ENCODE measurements around the gene ROBO2.

Gene ROBO2

GRCh38 chr3:77588863-77589262 lies 549.0 kb downstream of the ROBO2 start:
- no peak for DNase-seq (ENCODE audit: low read depth)

DNA sequence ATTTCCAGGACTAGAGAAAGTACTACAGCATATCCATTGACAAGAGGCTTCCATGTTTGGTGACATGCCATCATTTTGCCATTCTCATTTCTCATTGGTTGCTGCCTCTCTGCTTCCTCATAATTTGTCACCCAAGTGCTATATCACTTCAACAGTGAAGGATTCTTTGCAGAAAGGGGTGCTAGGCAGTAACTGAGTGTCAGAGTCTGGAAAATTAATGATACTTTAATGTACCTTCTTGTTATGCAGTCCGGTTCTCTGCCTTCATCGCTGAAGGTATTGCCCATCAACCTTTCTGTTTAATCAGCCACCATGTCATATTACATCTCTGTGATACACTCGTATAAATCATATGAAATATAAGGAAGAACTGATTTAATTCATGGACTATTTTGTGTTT lies 550.3 kb downstream of the ROBO2 start:
- no peak for DNase-seq (ENCODE audit: low read depth)

DNA sequence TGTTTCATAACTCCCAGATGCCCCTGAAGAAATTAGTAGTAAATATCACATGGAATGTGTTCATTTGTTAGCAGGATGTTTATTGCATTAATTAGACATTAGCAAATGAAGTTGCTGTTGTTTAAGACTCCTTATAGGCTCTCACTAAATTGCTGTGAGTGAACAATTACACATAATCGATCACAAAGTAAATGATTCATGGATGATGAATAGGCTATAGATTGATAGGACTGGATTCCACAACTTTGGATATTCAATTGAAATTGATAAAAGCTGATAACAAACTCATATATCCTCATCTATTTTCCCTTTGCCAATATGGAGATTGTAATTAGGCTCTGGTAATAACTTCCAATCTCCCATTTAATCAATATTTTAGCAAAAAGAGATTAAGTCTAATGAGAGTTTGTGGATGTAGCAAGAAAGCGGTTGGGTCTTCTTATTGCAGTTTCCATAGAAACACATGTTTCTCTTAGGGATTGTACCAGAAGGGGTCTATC lies 555.5 kb downstream of the ROBO2 start:
- DNase-seq (ENCODE audit: low read depth) = no peak

GRCh38 chr3:77599948-77600347 lies 560.0 kb downstream of the ROBO2 start:
- no peak for DNase-seq (ENCODE audit: low read depth)

DNA sequence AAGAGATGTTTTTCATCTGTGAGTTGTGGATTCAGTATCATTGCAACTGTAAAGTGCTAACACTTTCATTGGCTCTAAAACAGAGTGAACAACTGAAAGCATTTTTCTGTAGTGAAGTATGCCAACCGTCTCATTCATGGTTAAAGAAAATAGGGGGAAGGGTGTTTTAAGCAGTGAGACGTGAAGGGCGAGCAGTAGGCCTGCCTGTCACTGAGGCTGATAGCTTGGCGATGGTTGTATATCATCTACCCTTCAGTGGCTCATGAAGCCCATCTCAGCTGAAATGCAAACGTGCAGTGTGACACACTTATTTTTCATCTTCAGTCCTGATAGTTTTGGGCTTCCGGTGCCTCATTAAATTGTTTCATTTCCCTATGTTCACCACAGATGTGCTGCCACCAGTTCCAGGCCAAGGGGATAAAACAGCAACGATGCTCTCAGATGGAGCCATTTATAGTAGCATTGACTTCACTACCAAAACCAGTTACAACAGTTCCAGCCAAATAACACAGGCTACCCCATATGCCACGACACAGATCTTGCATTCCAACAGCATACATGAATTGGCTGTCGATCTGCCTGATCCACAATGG lies 562.0 kb downstream of the ROBO2 start:
- DNase-seq (ENCODE audit: low read depth) = no peak

- DNase-seq (ENCODE audit: low read depth) = no peak
Measured at GRCh38 chr3:77602722-77603121, 562.8 kb downstream of the ROBO2 start.

GRCh38 chr3:77605308-77605707 lies 565.4 kb downstream of the ROBO2 start:
- no peak for DNase-seq (ENCODE audit: low read depth)

DNA sequence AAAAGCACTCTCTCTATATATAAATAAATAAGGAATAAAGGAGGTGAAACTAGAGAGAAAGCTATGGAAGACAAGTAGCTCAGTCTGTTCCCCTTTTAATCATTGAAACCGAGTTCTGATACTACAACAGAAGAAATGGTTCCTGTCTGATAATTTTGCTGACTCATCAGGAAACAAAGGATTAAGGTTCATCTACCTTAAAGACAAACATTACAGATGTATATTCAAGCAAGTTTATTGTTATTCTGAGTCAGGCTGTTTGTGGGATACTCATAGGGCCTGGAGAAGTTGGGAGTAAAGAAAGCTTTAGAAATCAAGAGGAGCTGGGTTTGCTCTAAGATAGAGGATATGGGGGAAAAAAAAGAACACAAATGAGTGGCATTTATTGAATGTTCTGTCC lies 566.0 kb downstream of the ROBO2 start:
- DNase-seq (ENCODE audit: low read depth) = no peak

DNA sequence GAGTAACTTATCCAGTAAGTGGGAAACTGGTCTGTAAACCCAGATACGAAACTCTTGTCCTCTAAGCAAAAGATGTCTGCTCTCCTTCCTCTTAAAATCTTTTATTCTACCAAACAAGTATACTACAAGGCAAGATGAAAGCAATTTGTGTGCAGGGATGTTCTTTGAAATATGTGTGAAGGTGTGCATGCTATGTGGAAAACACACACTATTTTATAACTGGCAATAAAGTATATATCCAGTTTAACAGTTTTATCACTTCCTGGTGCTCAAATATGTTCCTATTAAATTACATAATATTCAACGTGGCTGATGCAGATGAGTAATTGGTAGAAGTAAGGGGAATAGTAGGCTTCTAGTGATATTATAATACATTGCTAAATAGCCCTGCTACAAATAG lies 566.5 kb downstream of the ROBO2 start:
- no peak for DNase-seq (ENCODE audit: low read depth)

- no peak for DNase-seq (ENCODE audit: low read depth)
Measured at GRCh38 chr3:77618686-77619085, 578.8 kb downstream of the ROBO2 start.

GRCh38 chr3:77620009-77620408 lies 580.1 kb downstream of the ROBO2 start:
- no peak for DNase-seq (ENCODE audit: low read depth)

DNA sequence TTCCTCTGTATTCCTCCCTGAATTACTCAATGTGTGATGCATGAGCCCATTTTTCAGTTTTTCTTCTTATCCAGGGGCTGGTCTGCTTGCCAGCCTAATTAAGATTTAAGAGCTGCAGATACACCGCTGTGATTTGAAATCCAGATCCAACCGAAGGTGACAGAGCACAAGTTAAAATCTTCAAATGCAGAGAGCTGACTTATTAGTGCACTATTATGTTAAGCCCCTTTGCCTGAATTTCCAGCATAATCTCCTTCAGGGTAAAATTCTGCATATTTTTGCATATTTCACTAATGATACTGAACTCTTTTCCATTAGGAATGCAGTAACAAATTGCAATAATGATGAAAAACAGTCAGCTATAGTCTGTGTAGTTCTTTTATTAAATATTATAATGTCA lies 583.6 kb downstream of the ROBO2 start:
- DNase-seq (ENCODE audit: low read depth) = no peak

DNA sequence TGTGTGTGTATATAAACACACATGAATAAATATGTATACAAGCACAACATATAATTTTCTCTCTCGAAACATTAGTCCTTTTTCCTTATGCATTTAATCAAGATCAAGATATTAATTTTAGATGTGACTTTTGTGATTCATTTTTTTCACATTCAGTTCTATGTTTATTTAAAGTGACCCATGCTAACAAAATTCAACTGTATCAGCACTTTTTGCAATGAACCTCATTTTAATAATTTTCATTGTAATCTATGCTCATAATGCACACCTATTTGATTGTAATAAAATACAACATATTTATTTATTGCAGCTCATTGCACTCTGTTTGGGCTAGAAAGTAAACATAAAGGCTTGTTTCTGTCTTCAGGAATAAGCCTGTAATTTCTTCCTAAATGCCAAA lies 586.3 kb downstream of the ROBO2 start:
- no peak for DNase-seq (ENCODE audit: low read depth)

- no peak for DNase-seq (ENCODE audit: low read depth)
Measured at GRCh38 chr3:77648214-77648613, 608.3 kb downstream of the ROBO2 start.

DNA sequence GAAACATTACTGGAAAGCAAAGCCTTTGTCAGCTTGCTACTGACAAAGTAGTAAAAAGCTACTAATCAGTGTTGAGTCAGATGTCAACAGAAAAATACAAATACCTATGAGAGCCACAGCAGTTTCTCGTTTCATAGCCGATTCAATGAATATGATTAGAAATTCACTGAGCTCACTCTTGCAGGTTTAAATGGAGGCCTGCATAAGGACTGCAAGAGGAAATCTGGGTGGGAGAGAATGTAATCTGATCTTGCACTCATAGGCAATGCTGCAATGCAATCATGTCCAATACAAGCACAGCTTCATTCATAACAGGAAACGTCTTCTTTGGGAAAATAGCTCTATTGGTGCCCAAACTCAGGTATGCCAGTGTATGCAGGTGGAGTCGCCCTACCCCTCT lies 608.8 kb downstream of the ROBO2 start:
- no peak for DNase-seq (ENCODE audit: low read depth)

- no peak for DNase-seq (ENCODE audit: low read depth)
Measured at GRCh38 chr3:77652624-77653023, 612.7 kb downstream of the ROBO2 start.

- no peak for DNase-seq (ENCODE audit: low read depth)
Measured at GRCh38 chr3:77655396-77655795, 615.5 kb downstream of the ROBO2 start.

- DNase-seq (ENCODE audit: low read depth) = no peak
Measured at GRCh38 chr3:77660718-77661117, 620.8 kb downstream of the ROBO2 start.

- no peak for DNase-seq (ENCODE audit: low read depth)
Measured at GRCh38 chr3:77667901-77668300, 628.0 kb downstream of the ROBO2 start.

DNA sequence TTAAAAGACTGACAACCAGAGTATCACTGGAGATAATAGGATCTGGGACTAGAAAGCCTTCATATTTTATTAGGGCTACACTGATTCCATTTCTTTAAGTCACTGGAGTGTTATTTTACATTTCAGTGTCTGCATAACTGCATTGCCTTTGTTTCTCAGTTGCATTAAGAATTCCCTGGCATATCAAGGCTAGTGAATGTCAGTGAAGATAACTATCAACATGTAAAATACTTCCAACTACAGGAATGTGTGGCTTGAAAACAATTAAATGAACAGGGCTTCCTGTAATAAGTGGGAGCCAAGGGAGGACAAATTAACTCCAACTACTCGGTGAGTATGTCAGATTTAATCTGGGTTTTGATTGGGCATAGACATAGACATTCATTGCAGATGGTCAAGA lies 628.5 kb downstream of the ROBO2 start:
- no peak for DNase-seq (ENCODE audit: low read depth)

DNA sequence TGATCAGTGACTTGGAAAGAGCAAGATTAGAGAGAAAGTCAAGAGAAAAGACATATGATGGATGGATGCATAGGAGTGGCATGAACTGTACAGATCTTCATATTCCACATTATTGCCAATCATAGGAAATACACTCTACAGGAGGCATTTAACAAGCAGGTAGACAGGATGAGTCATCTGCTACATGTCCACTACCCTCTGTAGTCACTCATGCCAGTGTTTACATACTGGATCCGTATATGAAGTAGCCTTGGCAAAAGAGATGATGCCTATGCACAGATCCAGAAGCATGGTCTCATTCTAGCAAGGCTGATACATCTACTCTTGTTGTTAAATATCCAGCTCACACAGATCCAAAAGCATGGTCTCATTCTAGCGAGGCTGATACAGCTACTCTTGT lies 632.1 kb downstream of the ROBO2 start:
- DNase-seq (ENCODE audit: low read depth) = no peak

- DNase-seq (ENCODE audit: low read depth) = no peak
Measured at GRCh38 chr3:77682162-77682561, 642.3 kb downstream of the ROBO2 start.

DNA sequence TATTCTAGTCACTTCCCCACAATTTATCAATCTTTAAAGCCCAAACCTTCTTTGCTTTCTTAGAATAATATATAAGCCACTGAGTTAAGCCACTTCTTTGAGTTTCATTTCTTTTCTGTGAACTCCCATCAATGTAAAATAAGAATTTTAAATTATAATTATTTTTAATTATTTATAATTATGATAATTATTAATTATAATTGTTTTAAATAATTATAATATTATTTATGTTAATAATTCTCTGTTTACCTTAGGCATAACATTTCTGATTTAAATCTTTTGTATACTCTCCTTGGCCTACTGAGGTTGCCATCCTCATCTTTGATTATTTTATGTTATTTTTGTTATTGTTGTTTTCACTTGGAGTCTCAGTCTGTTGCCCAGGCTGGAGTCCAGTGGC lies 644.2 kb downstream of the ROBO2 start:
- no peak for DNase-seq (ENCODE audit: low read depth)

DNA sequence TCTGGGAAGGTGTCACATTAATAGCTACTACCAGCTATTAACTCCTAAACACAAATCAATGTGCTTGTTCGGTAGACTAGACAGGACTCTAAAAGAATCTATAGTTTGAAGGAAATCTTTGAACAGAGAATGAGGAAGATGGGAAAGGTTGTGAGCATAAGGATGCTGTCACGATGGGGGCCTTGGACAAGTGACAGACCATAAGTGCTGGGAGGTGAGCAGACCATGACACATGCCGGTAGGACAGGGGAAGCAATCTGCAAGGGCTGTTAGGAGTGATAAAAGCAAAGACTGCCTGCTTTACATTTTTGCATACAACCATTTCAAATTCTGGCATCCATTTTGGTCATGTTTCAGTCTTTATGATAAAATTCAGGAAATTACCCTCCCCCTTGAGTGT lies 645.8 kb downstream of the ROBO2 start:
- no peak for DNase-seq (ENCODE audit: low read depth)

GRCh38 chr3:77686560-77686959 lies 646.7 kb downstream of the ROBO2 start:
- no peak for DNase-seq (ENCODE audit: low read depth)
